Activated CD4-positive, alpha-beta T cell treated with anti-CD3 and anti-CD28 coated beads, Interleukin-2, Interleukin-6, amounts not matched to agents 100 ng/mL and 50 ng/mL, durations not matched to agents 16 hours and 8 hours (primary cell): ENCODE data around the gene CORO2A.
A peak's percentile ranks its signal among the peaks of the same experiment; 100 is the strongest.

Experiments
- DNase-seq: peaks from one replicate; pipeline ENCODE4 v3.0.0-alpha.2; 2020

The CORO2A gene

GRCh38 chr9:98162613-98163012, 29.8 kb downstream of the CORO2A start:
- no peak for DNase-seq

GRCh38 chr9:98161851-98162250, 30.6 kb downstream of the CORO2A start:
- no peak for DNase-seq

- DNase-seq, result no peak
These were observed 32.6 kb downstream of the CORO2A start for GRCh38 chr9:98159790-98160189.

- no peak for DNase-seq
These were observed 33.1 kb downstream of the CORO2A start for GRCh38 chr9:98159301-98159700.

- peak; percentile 12 for DNase-seq
These were observed 34.2 kb downstream of the CORO2A start for GRCh38 chr9:98158071-98158831.

- no peak for DNase-seq
These were observed 35.1 kb downstream of the CORO2A start for GRCh38 chr9:98157372-98157771.

GRCh38 chr9:98154678-98155077, 37.8 kb downstream of the CORO2A start:
- DNase-seq, result no peak

GRCh38 chr9:98152526-98152925, 39.9 kb downstream of the CORO2A start:
- no peak for DNase-seq

GRCh38 chr9:98150721-98151120, 41.7 kb downstream of the CORO2A start:
- no peak for DNase-seq

GRCh38 chr9:98150164-98150563, 42.3 kb downstream of the CORO2A start:
- DNase-seq, result no peak

- no peak for DNase-seq
These were observed 43.0 kb downstream of the CORO2A start for GRCh38 chr9:98149422-98149821.

- DNase-seq, result no peak
These were observed 44.0 kb downstream of the CORO2A start for GRCh38 chr9:98148486-98148885.

GRCh38 chr9:98147582-98147981, 44.9 kb downstream of the CORO2A start:
- peak; percentile 34 for DNase-seq

- no peak for DNase-seq
These were observed 46.1 kb downstream of the CORO2A start for GRCh38 chr9:98146101-98146991.

- no peak for DNase-seq
These were observed 47.8 kb downstream of the CORO2A start for GRCh38 chr9:98144631-98145030.

- no peak for DNase-seq
These were observed 48.4 kb downstream of the CORO2A start for GRCh38 chr9:98144076-98144475.

- DNase-seq, result no peak
These were observed 49.4 kb downstream of the CORO2A start for GRCh38 chr9:98142925-98143481.

- no peak for DNase-seq
These were observed 50.1 kb downstream of the CORO2A start for GRCh38 chr9:98142182-98142907.

- no peak for DNase-seq
These were observed 51.9 kb downstream of the CORO2A start for GRCh38 chr9:98140503-98140902.

- no peak for DNase-seq
These were observed 55.9 kb downstream of the CORO2A start for GRCh38 chr9:98136489-98136888.

GRCh38 chr9:98135938-98136337, 56.5 kb downstream of the CORO2A start:
- DNase-seq, result no peak

GRCh38 chr9:98135558-98135934, 56.9 kb downstream of the CORO2A start:
- DNase-seq, result no peak
